Spleen (tissue), 11 donors: ENCODE data around the gene NOTUM. TPM values are rescaled to one million over a fixed set of nuclear protein-coding genes. Genes with fewer than 3 reads are reported as not detected.

Experiments used
- DNase-seq: peaks from one replicate; pipeline ENCODE4 v3.0.0-alpha.2; 2020
- H3K27ac ChIP-seq, 8 donors: fragments of 200-600 bp; sonication (generic) in 7 of 8; 1 replicate in 4 of 8; 2 replicates in 4 of 8; pipeline versions ENCODE4 v1.5.0 to v1.8.0; 2016 to 2021; ENCODE audit warnings: inconsistent platforms in 4 of 8, mild to moderate bottlenecking in 4 of 8, moderate library complexity in 1 of 8
- H3K27me3 ChIP-seq, 7 donors: fragments of 200-600 bp; sonication (generic) in 6 of 7; replicated peaks in 1 of 7; 1 replicate in 4 of 7; 2 replicates in 3 of 7; pipeline versions ENCODE4 v1.5.0 to v1.8.0; 2016 to 2021; ENCODE audit warnings: inconsistent platforms in 3 of 7, mild to moderate bottlenecking in 1 of 7
- H3K36me3 ChIP-seq, 6 donors: fragments of 200-600 bp; sonication (generic) in 5 of 6; 1 replicate in 4 of 6; 2 replicates in 2 of 6; pipeline versions ENCODE4 v1.5.0 to v1.8.0; 2016 to 2021; ENCODE audit warnings: inconsistent platforms in 2 of 6
- H3K4me1 ChIP-seq, 6 donors: fragments of 200-600 bp; sonication (generic) in 5 of 6; 1 replicate in 3 of 6; 2 replicates in 3 of 6; pipeline versions ENCODE4 v1.5.0 to v1.8.0; 2016 to 2021; ENCODE audit warnings: inconsistent platforms in 3 of 6
- H3K4me3 ChIP-seq, 8 donors: fragments of 200-600 bp; sonication (generic) in 7 of 8; 1 replicate in 4 of 8; 2 replicates in 4 of 8; pipeline versions ENCODE4 v1.5.0 to v1.8.0; 2016 to 2021; ENCODE audit warnings: inconsistent platforms in 4 of 8, mild to moderate bottlenecking in 4 of 8, moderate library complexity in 2 of 8
- H3K9me3 ChIP-seq, 8 donors: fragments of 200-600 bp; sonication (generic) in 7 of 8; 1 replicate in 4 of 8; 2 replicates in 4 of 8; pipeline versions ENCODE4 v1.5.0 to v1.8.0; 2016 to 2021; ENCODE audit warnings: inconsistent platforms in 4 of 8
- POLR2A ChIP-seq, 3 donors: fragments of 450-650 bp; IDR thresholded peaks; one replicate each; pipeline ENCODE4 v1.5.1; 2017; ENCODE audit warnings: antibody characterized with exemption in 3 of 3, mild to moderate bottlenecking in 1 of 3
- POLR2AphosphoS5 ChIP-seq, 3 donors: sonication (generic); formaldehyde crosslinking; IDR thresholded peaks; one replicate each; pipeline ENCODE4 v1.5.1; 2017; ENCODE audit warnings: antibody characterized with exemption in 3 of 3
- WGBS, 5 donors: extraction: QIAGEN DNeasy Blood & Tissue Kit in 3 of 5; methylation state at CpG; one replicate each; pipeline versions ENCODE4 v1.1.5 to v1.1.7; 2013 to 2018; 5-methylcytosine and 5-hydroxymethylcytosine counted together
- intact Hi-C: fragments of 100-400 bp; cut with DNase I; formaldehyde crosslinking; loops from one replicate; pipeline ENCODE4 v1.15.0; 2023; ENCODE audit warnings: low total_unique reads
- polyA plus RNA-seq, 3 donors: library from polyadenylated mRNA; stranded (reverse); fragments of 200-250 nt; gene quantifications; one replicate each; pipeline ENCODE4 v1.2.1, GENCODE V29; 2013
- total RNA-seq, 7 donors: library from RNA; depleted of rRNA in 3 of 7; stranded (reverse); fragments of >200 nt in 3 of 7; fragmentation: NEBNext Ultra II Directional in 4 of 7; extraction: Animal tissue kit (Norgen Biotek cat#: 25700) in 4 of 7; gene quantifications; one replicate each; pipeline versions ENCODE4 v1.1.0 to v1.2.1, GENCODE V29; 2016 to 2021
- TF ChIP-seq, protein P1 (sequence below), 11 experiments: fragments of 200-600 bp in 7 of 11; fragments of 450-650 bp in 4 of 11; sonication (generic) in 4 of 11; IDR thresholded peaks in 8 of 11; conservative IDR thresholded peaks in 3 of 11; 1 replicate in 7 of 11; 2 replicates in 4 of 11; pipeline versions ENCODE4 v1.4.0 to v1.8.0; 2016 to 2021; ENCODE audit warnings: antibody characterized with exemption in 11 of 11, inconsistent platforms in 4 of 11, mild to moderate bottlenecking in 1 of 11
- donor health status: healthy with polysubstance abuse.
- donor health status: DM: no; HTN: no; CAD: no; lungs with moderate emphysema.
- donor health status: DM: no; HTN: no; CAD: no.
- donor health status: Bipolar disorder and iron deficiency.
- donor health status: healthy.
- donor health status: DM: no; HTN: no; CAD: no.
- donor health status: DM: yes; HTN: yes; CAD: no.

Gene NOTUM
- total and polyA plus RNA-seq, 10 donors = 0.03 to 0.85 (median 0.11) TPM; not detected in 5

DNA sequence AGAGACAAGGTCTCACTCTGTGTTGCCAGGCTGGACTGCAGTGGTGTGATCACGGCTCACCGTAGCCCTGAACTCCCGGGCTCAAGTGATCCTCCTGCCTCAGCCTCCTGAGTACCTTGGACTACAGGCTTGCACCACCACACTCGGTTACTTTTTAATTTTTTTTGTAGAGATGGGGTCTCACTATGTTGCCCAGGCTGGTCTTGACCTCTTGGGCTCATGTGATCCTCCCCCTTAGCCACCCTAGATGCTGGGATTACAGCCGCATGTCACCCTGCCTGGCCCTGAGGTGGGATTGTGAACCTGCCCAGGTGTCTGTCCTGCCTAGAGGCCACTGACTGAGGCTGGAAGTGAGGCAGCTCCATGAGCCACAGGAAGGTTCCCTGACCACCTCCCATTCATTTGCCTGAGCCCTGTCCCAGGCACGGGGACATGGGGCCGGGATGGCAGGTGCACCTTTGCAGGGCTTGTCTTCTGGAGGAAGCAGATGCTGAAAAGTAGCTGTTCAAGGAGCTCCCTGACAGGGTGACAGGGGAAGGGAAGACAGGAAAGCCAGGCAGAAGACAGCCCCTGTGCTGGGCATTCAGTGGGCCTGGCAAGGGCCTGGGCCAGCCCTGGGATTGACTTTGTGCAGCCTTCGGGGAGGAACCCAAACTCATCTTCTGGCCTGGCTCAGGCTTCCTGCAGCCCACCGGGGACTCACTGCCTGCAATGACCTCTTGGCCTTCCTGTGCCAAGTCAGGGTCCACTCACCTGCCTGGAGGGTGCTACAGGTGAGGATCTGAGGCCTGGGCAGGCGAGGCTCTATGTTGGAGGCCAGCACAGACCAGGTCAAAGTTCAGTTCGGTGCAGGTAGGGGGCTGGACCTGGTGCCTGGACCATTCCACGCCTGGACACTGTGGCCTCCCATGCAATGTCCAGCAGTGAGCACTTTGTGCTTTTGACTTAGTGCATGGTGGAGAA lies 8.1 kb upstream of the NOTUM start:
- intact Hi-C loops = no loop called here
- Histone ChIP-seq H3K27me3 (peaks cover 0 to 44% (median 13%) of the 10 kb centered on the region in 7 donors), H3K4me1 (peaks cover 18 to 39% (median 24%) of the 10 kb centered on the region in 6 donors), H3K9me3 (peaks cover 0 to 10% (median 0%) of the 10 kb centered on the region in 8 donors), H3K27ac (no peak overlapping the region), H3K36me3 (no peaks in the 10 kb centered on the region), H3K4me3 (no peak overlapping the region)
- DNase-seq = no peak
- TF ChIP-seq, protein P1, sequence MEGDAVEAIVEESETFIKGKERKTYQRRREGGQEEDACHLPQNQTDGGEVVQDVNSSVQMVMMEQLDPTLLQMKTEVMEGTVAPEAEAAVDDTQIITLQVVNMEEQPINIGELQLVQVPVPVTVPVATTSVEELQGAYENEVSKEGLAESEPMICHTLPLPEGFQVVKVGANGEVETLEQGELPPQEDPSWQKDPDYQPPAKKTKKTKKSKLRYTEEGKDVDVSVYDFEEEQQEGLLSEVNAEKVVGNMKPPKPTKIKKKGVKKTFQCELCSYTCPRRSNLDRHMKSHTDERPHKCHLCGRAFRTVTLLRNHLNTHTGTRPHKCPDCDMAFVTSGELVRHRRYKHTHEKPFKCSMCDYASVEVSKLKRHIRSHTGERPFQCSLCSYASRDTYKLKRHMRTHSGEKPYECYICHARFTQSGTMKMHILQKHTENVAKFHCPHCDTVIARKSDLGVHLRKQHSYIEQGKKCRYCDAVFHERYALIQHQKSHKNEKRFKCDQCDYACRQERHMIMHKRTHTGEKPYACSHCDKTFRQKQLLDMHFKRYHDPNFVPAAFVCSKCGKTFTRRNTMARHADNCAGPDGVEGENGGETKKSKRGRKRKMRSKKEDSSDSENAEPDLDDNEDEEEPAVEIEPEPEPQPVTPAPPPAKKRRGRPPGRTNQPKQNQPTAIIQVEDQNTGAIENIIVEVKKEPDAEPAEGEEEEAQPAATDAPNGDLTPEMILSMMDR (IDR thresholded peaks at IDR 0.05 in 8 of 11, conservative IDR thresholded peaks at IDR 0.05 in 3 of 11) = no peak
- no peak for TF ChIP-seq POLR2AphosphoS5 (IDR thresholded peaks at IDR 0.05)
- no peak for TF ChIP-seq POLR2A (IDR thresholded peaks at IDR 0.05)
- 86 to 91% (median 88%) methylated on average over 11 to 12 of the region's 12 CpGs for WGBS, 5 donors

DNA sequence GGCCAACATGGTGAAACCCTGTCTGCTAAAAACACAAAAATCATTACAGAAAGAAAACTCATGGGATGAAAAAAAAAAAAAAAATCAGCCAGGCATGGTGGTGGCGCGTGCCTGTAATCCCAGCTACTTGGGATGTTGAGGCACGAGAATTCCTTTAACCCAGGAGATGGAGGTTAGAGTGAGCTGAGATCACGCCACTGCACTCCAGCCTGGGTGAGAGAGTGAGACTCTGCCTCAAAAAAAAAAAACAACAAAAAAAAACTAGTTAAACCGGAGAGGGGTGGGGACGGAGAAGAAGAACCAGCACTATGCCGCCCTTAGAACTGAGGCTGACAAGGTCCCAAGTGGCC lies 7.4 kb upstream of the NOTUM start:
- WGBS, 5 donors = 79 to 90% (median 84%) methylated on average over 7 of the region's 7 CpGs
- Histone ChIP-seq H3K36me3 (no peaks in the 10 kb centered on the region), H3K4me3 (peak overlapping the region in 3 of 8 donors; percentile 21 to 60 (median 34)), H3K4me1 (peaks cover 18 to 39% (median 24%) of the 10 kb centered on the region in 6 donors), H3K27ac (peak overlapping the region in 3 of 8 donors; percentile 51 to 64 (median 56)), H3K27me3 (peaks cover 0 to 52% (median 13%) of the 10 kb centered on the region in 7 donors), H3K9me3 (peaks cover 0 to 4% (median 0%) of the 10 kb centered on the region in 8 donors)
- intact Hi-C loops = no loop called here
- TF ChIP-seq POLR2A (IDR thresholded peaks at IDR 0.05) (no peak), POLR2AphosphoS5 (IDR thresholded peaks at IDR 0.05) (no peak)
- TF ChIP-seq, protein P1 (IDR thresholded peaks at IDR 0.05 in 8 of 11, conservative IDR thresholded peaks at IDR 0.05 in 3 of 11) = no peak
- no peak for DNase-seq

DNA sequence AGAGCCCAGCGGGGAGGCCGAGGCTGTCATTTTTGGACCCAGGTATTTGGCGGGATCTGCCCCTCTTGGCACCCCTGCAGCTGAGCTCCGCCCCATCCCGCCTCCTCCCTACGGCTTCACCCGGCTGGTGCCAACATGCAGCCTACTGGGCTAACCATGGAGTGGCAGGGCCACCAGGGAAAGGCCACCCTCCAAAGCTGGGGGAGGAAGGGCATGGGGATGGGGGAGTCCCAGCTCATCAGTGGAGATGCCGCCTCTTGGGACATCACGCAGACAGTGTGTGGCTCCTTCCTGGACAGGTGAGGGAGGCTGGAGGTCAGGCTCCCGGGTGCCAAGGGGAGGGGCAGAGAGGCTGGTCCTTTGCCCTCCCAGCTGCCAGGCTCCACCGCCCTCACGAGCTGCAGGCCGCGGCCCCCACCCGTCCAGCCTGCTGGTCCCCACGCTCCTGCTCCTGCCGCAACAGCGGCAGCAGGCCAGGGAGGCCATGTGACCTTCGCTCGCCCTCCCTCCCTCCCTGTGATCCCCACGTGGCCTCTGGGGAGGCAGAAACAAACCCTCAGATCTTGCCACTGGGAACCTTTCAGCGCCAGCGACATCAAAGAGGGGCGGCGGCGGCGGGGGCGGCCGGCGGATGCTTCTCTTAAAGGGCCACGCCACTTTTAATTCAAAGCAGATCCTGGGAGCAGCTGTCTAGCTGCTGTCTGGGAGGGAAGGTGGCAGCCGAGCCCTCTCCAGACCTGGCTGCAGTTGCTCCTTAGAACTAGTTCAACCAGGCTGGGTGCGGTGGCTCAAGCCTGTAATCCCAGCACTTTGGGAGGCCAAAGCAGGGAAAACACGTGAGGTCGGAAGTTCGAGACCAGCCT lies 6.8 kb upstream of the NOTUM start:
- H3K4me1 ChIP-seq = peaks cover 18 to 39% (median 24%) of the 10 kb centered on the region in 6 donors
- peak overlapping the region in 6 of 8 donors; percentile 9 to 60 (median 28) for H3K4me3 ChIP-seq
- H3K27ac ChIP-seq = peak overlapping the region in 5 of 8 donors; percentile 47 to 64 (median 56)
- intact Hi-C loops = no loop called here
- no peaks in the 10 kb centered on the region for H3K36me3 ChIP-seq
- 12 to 18% (median 13%) methylated on average over 29 to 36 of the region's 36 CpGs for WGBS, 5 donors
- H3K9me3 ChIP-seq = no peaks in the 10 kb centered on the region
- no peak for TF ChIP-seq POLR2A (IDR thresholded peaks at IDR 0.05)
- TF ChIP-seq POLR2AphosphoS5 (IDR thresholded peaks at IDR 0.05) = peak; percentile 42 to 75 (median 71)
- peaks cover 0 to 58% (median 18%) of the 10 kb centered on the region in 7 donors for H3K27me3 ChIP-seq
- DNase-seq = peak; percentile 93

DNA sequence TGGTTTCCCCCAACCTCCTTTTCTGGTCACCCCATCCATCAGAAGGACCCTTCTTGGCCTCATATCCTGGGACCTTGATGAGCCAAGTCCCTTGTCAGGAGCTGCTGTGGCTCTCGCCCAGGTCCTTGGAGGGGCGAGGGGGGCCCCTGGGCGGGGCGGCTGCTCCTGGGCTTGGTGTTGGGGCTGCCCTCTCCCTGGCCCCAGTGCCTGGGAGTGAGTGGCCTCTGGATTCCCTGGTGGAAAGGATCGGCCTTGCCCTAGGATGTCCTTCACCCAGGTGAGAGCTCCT lies 6.2 kb upstream of the NOTUM start:
- Histone ChIP-seq H3K27ac (peak overlapping the region in 5 of 8 donors; percentile 2 to 64 (median 56)), H3K27me3 (peaks cover 0 to 64% (median 24%) of the 10 kb centered on the region in 7 donors), H3K4me3 (peak overlapping the region in 4 of 8 donors; percentile 21 to 60 (median 32)), H3K9me3 (no peaks in the 10 kb centered on the region), H3K36me3 (no peaks in the 10 kb centered on the region), H3K4me1 (peaks cover 18 to 44% (median 25%) of the 10 kb centered on the region in 6 donors)
- TF ChIP-seq, protein P1 (IDR thresholded peaks at IDR 0.05 in 8 of 11, conservative IDR thresholded peaks at IDR 0.05 in 3 of 11) = no peak
- no peak for TF ChIP-seq POLR2AphosphoS5 (IDR thresholded peaks at IDR 0.05)
- TF ChIP-seq POLR2A (IDR thresholded peaks at IDR 0.05) = no peak
- WGBS, 5 donors = 19 to 32% (median 25%) methylated on average over 4 to 5 of the region's 5 CpGs
- no peak for DNase-seq
- intact Hi-C loops = no loop called here
